H1 (cell line): Measurements from ENCODE around the gene CKLF. TPM values are rescaled to one million over a fixed set of nuclear protein-coding genes. Genes with fewer than 3 reads are reported as not detected.
A peak's percentile ranks its signal among the peaks of the same experiment; 100 is the strongest.

Source experiments
- CTCF ChIA-PET: fragments of 300-600 bp; sonication (Branson Sonifier 250); formaldehyde crosslinking; loops from one replicate; lab custom pipeline; 2021; ENCODE audit not compliant: partially characterized antibody; lab: Charles Lee
- POLR2A ChIA-PET: fragments of 300-600 bp; sonication (Branson Sonifier 250); formaldehyde crosslinking; loops from one replicate; lab custom pipeline; 2021; ENCODE audit warnings: inconsistent platforms; ENCODE audit not compliant: partially characterized antibody; lab: Charles Lee
- DNase-seq, 2 experiments: peaks; one replicate each; pipeline versions ENCODE4 v3.0.0 to v3.0.0-alpha.2; 2010 to 2022; ENCODE audit warnings: low spot score in 2 of 2, low read depth in 1 of 2, mixed read lengths in 1 of 2
- FAIRE-seq: peaks from 2 replicates; lab custom pipeline; 2011; peaks lifted over from hg19 to GRCh38; lab: Jason Lieb, UNC
- H2AFZ ChIP-seq: 2 replicates; pipeline ENCODE4 v1.8.1; 2012; ENCODE audit warnings: low read length, inconsistent platforms
- H2AK5ac ChIP-seq: 2 replicates; pipeline ENCODE4 v1.6.1; 2013; ENCODE audit warnings: low read depth, low read length
- H2BK120ac ChIP-seq: replicated peaks from 2 replicates; pipeline ENCODE3; 2013; ENCODE audit warnings: low read depth, low read length, inconsistent platforms
- H2BK12ac ChIP-seq: 2 replicates; pipeline ENCODE4 v1.6.1; 2013; ENCODE audit warnings: low read depth, low read length
- H2BK15ac ChIP-seq: 2 replicates; pipeline ENCODE4 v1.6.1; 2013; ENCODE audit warnings: low read length
- H2BK20ac ChIP-seq: 2 replicates; pipeline ENCODE4 v1.6.1; 2013; ENCODE audit warnings: low read length
- H2BK5ac ChIP-seq: 2 replicates; pipeline ENCODE4 v1.6.1; 2013; ENCODE audit warnings: low read depth, low read length
- H3K14ac ChIP-seq: 2 replicates; pipeline ENCODE4 v1.6.1; 2013; ENCODE audit warnings: inconsistent platforms; ENCODE audit not compliant: insufficient read length
- H3K18ac ChIP-seq: 2 replicates; pipeline ENCODE4 v1.6.1; 2013; ENCODE audit warnings: low read length; ENCODE audit errors: extremely low read depth
- H3K23ac ChIP-seq: 2 replicates; pipeline ENCODE4 v1.6.1; 2013; ENCODE audit warnings: inconsistent platforms; ENCODE audit not compliant: insufficient read length
- H3K23me2 ChIP-seq: 2 replicates; pipeline ENCODE4 v1.6.1; 2013; ENCODE audit warnings: low read depth, low read length
- H3K27ac ChIP-seq: 2 replicates; pipeline ENCODE4 v1.6.1; 2011; ENCODE audit warnings: low read depth, low read length, inconsistent platforms
- H3K27me3 ChIP-seq, 4 experiments: replicated peaks in 1 of 4; 1 replicate in 1 of 4; 2 replicates in 3 of 4; pipeline versions ENCODE4 v1.6.1 to v1.8.1; 2011 to 2013; ENCODE audit warnings: low read length in 3 of 4, mild to moderate bottlenecking in 3 of 4, inconsistent platforms in 2 of 4, mixed read lengths in 2 of 4, moderate library complexity in 1 of 4; ENCODE audit not compliant: control insufficient read depth in 3 of 4, insufficient read depth in 3 of 4; ENCODE audit errors: extremely low read depth in 1 of 4
- H3K36me3 ChIP-seq, 4 experiments: 2 replicates each; pipeline versions ENCODE4 v1.6.1 to v1.8.1; 2011 to 2013; ENCODE audit warnings: mild to moderate bottlenecking in 4 of 4, low read length in 3 of 4, moderate library complexity in 2 of 4, control low read depth in 1 of 4, inconsistent platforms in 1 of 4; ENCODE audit not compliant: insufficient read depth in 4 of 4, control insufficient read depth in 2 of 4
- H3K4ac ChIP-seq: replicated peaks from 2 replicates; pipeline ENCODE3; 2013; ENCODE audit warnings: low read length, low read depth, mixed read lengths, inconsistent platforms; ENCODE audit not compliant: insufficient read length
- H3K4me1 ChIP-seq, 4 experiments: replicated peaks in 1 of 4; 1 replicate in 1 of 4; 2 replicates in 3 of 4; pipeline versions ENCODE4 v1.6.1 to v1.8.1; 2011 to 2013; ENCODE audit warnings: low read length in 3 of 4, inconsistent platforms in 2 of 4, mixed read lengths in 1 of 4; ENCODE audit not compliant: insufficient read depth in 4 of 4, control insufficient read depth in 3 of 4
- H3K4me2 ChIP-seq, 2 experiments: 2 replicates each; pipeline versions ENCODE4 v1.6.1 to v1.8.1; 2011 to 2013; ENCODE audit warnings: low read depth in 2 of 2, low read length in 2 of 2, control low read depth in 1 of 2, inconsistent platforms in 1 of 2, mild to moderate bottlenecking in 1 of 2; ENCODE audit not compliant: insufficient read depth in 1 of 2
- H3K4me3 ChIP-seq, 4 experiments: fragments of 200-600, 300-600 bp in 1 of 4; sonication (generic), shearing (Covaris generic), sonication (Bioruptor Twin) in 1 of 4; 2 replicates each; pipeline versions ENCODE4 v1.5.1 to v1.8.1; 2011 to 2016; ENCODE audit warnings: low read length in 4 of 4, low read depth in 3 of 4, control low read depth in 2 of 4, inconsistent platforms in 2 of 4, mild to moderate bottlenecking in 2 of 4, mixed read lengths in 1 of 4, moderate library complexity in 1 of 4; ENCODE audit not compliant: insufficient read depth in 2 of 4; ENCODE audit errors: extremely low read depth in 1 of 4
- H3K56ac ChIP-seq: replicated peaks from 2 replicates; pipeline ENCODE3; 2013; ENCODE audit warnings: low read depth, mild to moderate bottlenecking, mixed read lengths, low read length, inconsistent platforms; ENCODE audit not compliant: insufficient read length
- H3K79me1 ChIP-seq: 2 replicates; pipeline ENCODE4 v1.6.1; 2013; ENCODE audit warnings: low read depth, low read length, control low read depth
- H3K79me2 ChIP-seq, 2 experiments: 2 replicates each; pipeline versions ENCODE4 v1.6.1 to v1.8.1; 2012 to 2013; ENCODE audit warnings: low read length in 2 of 2, mild to moderate bottlenecking in 2 of 2, inconsistent platforms in 1 of 2; ENCODE audit not compliant: insufficient read depth in 2 of 2, control insufficient read depth in 1 of 2
- H3K9ac ChIP-seq, 4 experiments: replicated peaks in 1 of 4; 1 replicate in 1 of 4; 2 replicates in 3 of 4; pipeline versions ENCODE4 v1.6.1 to v1.8.1; 2011 to 2013; ENCODE audit warnings: low read depth in 3 of 4, low read length in 3 of 4, control low read depth in 2 of 4, mild to moderate bottlenecking in 2 of 4, moderate library complexity in 2 of 4, inconsistent platforms in 1 of 4; ENCODE audit errors: extremely low read depth in 1 of 4
- H3K9me3 ChIP-seq, 2 experiments: 2 replicates each; pipeline versions ENCODE4 v1.6.1 to v1.8.1; 2012 to 2013; ENCODE audit warnings: mild to moderate bottlenecking in 2 of 2, moderate library complexity in 2 of 2, control low read depth in 1 of 2, inconsistent platforms in 1 of 2, low read depth in 1 of 2, low read length in 1 of 2, mixed read lengths in 1 of 2; ENCODE audit not compliant: insufficient read depth in 2 of 2
- H4K20me1 ChIP-seq, 2 experiments: replicated peaks in 1 of 2; 2 replicates each; pipeline versions ENCODE3 to v1.8.1; 2011 to 2013; ENCODE audit warnings: inconsistent platforms in 2 of 2, low read length in 2 of 2, mild to moderate bottlenecking in 1 of 2; ENCODE audit not compliant: insufficient read depth in 2 of 2, control insufficient read depth in 1 of 2
- H4K5ac ChIP-seq: 2 replicates; pipeline ENCODE4 v1.6.1; 2013; ENCODE audit warnings: low read length, low read depth, mixed read lengths, inconsistent platforms; ENCODE audit not compliant: insufficient read length
- H4K8ac ChIP-seq: 2 replicates; pipeline ENCODE4 v1.8.0; 2013; ENCODE audit warnings: mild to moderate bottlenecking, moderate library complexity, low read length, inconsistent platforms; ENCODE audit not compliant: insufficient read depth; ENCODE audit errors: extremely low read depth
- H4K91ac ChIP-seq: replicated peaks from 2 replicates; pipeline ENCODE3; 2013; ENCODE audit warnings: low read length, mixed read lengths, inconsistent platforms; ENCODE audit not compliant: insufficient read length
- BRCA1 ChIP-seq: IDR thresholded peaks from 2 replicates; pipeline ENCODE4 v1.6.1; 2012; ENCODE audit warnings: low read depth, low read length, improper control_type of control experiment
- CEBPB ChIP-seq: IDR thresholded peaks from 2 replicates; pipeline ENCODE4 v1.6.1; 2012; ENCODE audit warnings: low read depth, low read length
- CREB1 ChIP-seq: IDR thresholded peaks from 2 replicates; pipeline ENCODE4 v1.6.1; 2012; ENCODE audit warnings: inconsistent platforms
- GTF2F1 ChIP-seq: IDR thresholded peaks from 2 replicates; pipeline ENCODE4 v1.6.1; 2012; ENCODE audit warnings: low read depth, low read length, improper control_type of control experiment, borderline replicate concordance
- JUN ChIP-seq: IDR thresholded peaks from 2 replicates; pipeline ENCODE4 v1.6.1; 2011; ENCODE audit warnings: low read depth, mild to moderate bottlenecking, improper control_type of control experiment, low read length
- SP1 ChIP-seq: IDR thresholded peaks from 2 replicates; pipeline ENCODE4 v1.6.1; 2011; ENCODE audit warnings: low read depth, low read length
- SUZ12 ChIP-seq: fragments of 200-600 bp; sonication (generic); IDR thresholded peaks from 2 replicates; pipeline ENCODE4 v1.6.1; 2012; ENCODE audit warnings: mild to moderate bottlenecking, inconsistent platforms, low read length, moderate library complexity, mixed read lengths
- TAF1 ChIP-seq: IDR thresholded peaks from 2 replicates; pipeline ENCODE4 v1.6.1; 2011; ENCODE audit warnings: mild to moderate bottlenecking, low read depth, low read length
- WGBS, 2 experiments: shearing (Covaris generic) in 1 of 2; methylation state at CpG; one replicate each; pipeline versions ENCODE4 v1.1.6 to v1.1.7; 2013 to 2015; ENCODE audit warnings: low lambda C conversion rate in 2 of 2, mixed read lengths in 2 of 2, inconsistent platforms in 1 of 2, low coverage in 1 of 2, missing lambda C conversion rate in 1 of 2; ENCODE audit not compliant: insufficient replicate concordance in 2 of 2, insufficient coverage in 1 of 2, insufficient read length in 1 of 2; ENCODE audit errors: extremely low coverage in 1 of 2, missing lambda C conversion rate in 1 of 2; 5-methylcytosine and 5-hydroxymethylcytosine counted together
- long read RNA-seq, 2 experiments: library from RNA in 1 of 2; library from capped mRNA in 1 of 2; stranded (forward); transcript quantifications; one replicate each; pipeline ENCODE4 v2.0.0, GENCODE V29; 2021; ENCODE audit warnings: inconsistent platforms in 1 of 2
- polyA minus RNA-seq, 3 experiments: library from RNA; depleted of rRNA, polyadenylated mRNA; stranded (reverse); fragments of >200 nt; gene quantifications; 1 replicate in 2 of 3; 2 replicates in 1 of 3; pipeline ENCODE4 v1.2.3, GENCODE V29; 2011
- polyA plus RNA-seq, 7 experiments: library from polyadenylated mRNA; depleted of rRNA in 3 of 7; stranded (reverse) in 5 of 7; unstranded in 2 of 7; fragments of >200 nt in 5 of 7; fragments of 200-250 nt in 2 of 7; gene quantifications; 1 replicate in 5 of 7; 2 replicates in 1 of 7; 4 replicates in 1 of 7; pipeline versions ENCODE4 v1.2.1 to v1.2.3, GENCODE V29; 2011 to 2013; ENCODE audit warnings: missing spikeins in 2 of 7, mixed read lengths in 2 of 7
- total RNA-seq: library from RNA; stranded (reverse); fragmentation: NEBNext Ultra II Directional; extraction: Animal tissue kit (Norgen Biotek cat#: 25700); gene quantifications from 2 replicates; pipeline ENCODE4 v1.2.1, GENCODE V29; 2021

Gene CKLF, protein sequence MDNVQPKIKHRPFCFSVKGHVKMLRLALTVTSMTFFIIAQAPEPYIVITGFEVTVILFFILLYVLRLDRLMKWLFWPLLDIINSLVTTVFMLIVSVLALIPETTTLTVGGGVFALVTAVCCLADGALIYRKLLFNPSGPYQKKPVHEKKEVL
- total RNA-seq (18.9 and 21.1 TPM in 2 replicates), polyA plus RNA-seq (2011; rRNA removed) (61.2 and 63.5 TPM in 2 replicates), polyA minus RNA-seq (2011; rRNA and poly(A)+ RNA removed) (10.2 and 11.5 TPM in 2 replicates)
- 50.5 TPM for polyA plus RNA-seq (2011; cell fraction: cytosol; rRNA removed)
- polyA plus RNA-seq (2011; cell fraction: nucleus; rRNA removed), result 34.6 TPM
- polyA plus RNA-seq (2012, experiment 1 of 2), result 15.6 to 41.5 TPM (median 33.8 TPM) in 4 replicates
- 29.6 TPM for polyA plus RNA-seq (2012, experiment 2 of 2)
- 40.3 TPM for polyA plus RNA-seq (2013, experiment 1 of 2)
- polyA plus RNA-seq (2013, experiment 2 of 2), result 40.7 TPM
- 13.5 TPM for polyA minus RNA-seq (2011; cell fraction: cytosol; rRNA and poly(A)+ RNA removed)
- 9.7 TPM for polyA minus RNA-seq (2011; cell fraction: nucleus; rRNA and poly(A)+ RNA removed)
- long read RNA-seq, experiment 1, partial matches to known transcripts, result 0 of 8 reads
- long read RNA-seq, experiment 1, other reads (novel, unspliced or antisense), result 1 of 8 reads
- long read RNA-seq, experiment 2, partial matches to known transcripts, result 0 of 6 reads
- long read RNA-seq, experiment 2, other reads (novel, unspliced or antisense), result 2 of 6 reads

DNA sequence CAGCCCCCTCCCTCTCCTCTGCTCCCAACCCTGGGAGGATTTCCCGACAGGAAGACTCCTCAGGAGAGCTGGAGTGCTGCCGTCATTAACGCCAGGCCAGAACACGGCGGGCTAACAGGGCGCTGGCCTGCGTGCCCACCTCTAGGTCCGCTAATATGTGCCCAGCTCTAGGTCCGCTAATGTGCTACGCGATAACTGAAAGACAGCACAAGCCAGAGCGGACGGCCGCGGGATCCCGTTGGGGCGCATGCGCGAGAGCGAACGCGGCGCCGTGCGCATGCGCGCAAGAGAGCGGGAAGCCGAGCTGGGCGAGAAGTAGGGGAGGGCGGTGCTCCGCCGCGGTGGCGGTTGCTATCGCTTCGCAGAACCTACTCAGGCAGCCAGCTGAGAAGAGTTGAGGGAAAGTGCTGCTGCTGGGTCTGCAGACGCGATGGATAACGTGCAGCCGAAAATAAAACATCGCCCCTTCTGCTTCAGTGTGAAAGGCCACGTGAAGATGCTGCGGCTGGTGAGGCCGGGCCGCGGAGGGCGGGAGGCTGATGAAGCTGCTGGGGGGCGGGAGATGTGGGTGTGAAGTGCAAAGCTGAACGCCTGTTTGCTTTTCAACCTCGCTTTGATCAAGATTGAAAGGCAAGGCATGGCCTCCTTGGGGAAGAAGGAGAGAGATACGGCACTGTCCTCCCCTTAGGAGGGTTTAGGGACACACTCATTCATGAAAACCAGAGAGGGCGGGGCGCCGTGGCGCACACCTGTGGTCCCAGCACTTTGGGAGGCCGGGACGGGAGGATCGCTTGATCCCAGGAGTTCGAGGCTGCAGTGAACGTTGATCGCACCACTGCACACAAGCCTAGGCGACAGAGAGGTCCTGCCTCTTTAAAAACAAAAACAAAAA, at the start of gene CKLF:
TSS of gene CKLF (plus strand) at position 291 of the 892 bp plus-strand sequence. CDS start at position 431, 140 bp downstream.
- H2AFZ ChIP-seq, result peak within 1 kb of the TSS; percentile 93
- no peak within 1 kb of the TSS for H3K23ac ChIP-seq
- peaks cover 15% of the 10 kb centered on the region for H3K23me2 ChIP-seq
- no peak within 1 kb of the TSS for H2AK5ac ChIP-seq
- H3K4me2 ChIP-seq, result peak within 1 kb of the TSS; percentile 71 to 91
- H3K9me3 ChIP-seq, result peaks cover 0 to 4% of the 10 kb centered on the region in 2 experiments; a peak in 1 of 4 replicates
- peaks cover 0 to 12% (median 9%) of the 10 kb centered on the region in 4 experiments; a peak in 5 of 7 replicates for H3K4me1 ChIP-seq
- H3K56ac ChIP-seq, result no peak within 1 kb of the TSS
- peak within 1 kb of the TSS; percentile 32 for H4K5ac ChIP-seq
- H3K9ac ChIP-seq, result peak within 1 kb of the TSS in 3 of 4 experiments; percentile 34 to 76 (median 56); a peak in 5 of 7 replicates
- H3K18ac ChIP-seq, result peak within 1 kb of the TSS; percentile 95
- ChIA-PET POLR2A (interaction anchor here (0.7 to 2.4 kb wide), 9 partner anchors 10 to 151 kb away, joined by 3 to 6 read pairs (median 4); partner anchors contain the start of gene CMTM2), CTCF (interaction anchor here (0.8 to 4.2 kb wide), 11 partner anchors 9 to 146 kb away, joined by 3 to 22 read pairs (median 4); partner anchors contain the start of gene CMTM1)
- no peaks in the 10 kb centered on the region for H3K36me3 ChIP-seq
- no peak for FAIRE-seq
- H4K20me1 ChIP-seq, result no peaks in the 10 kb centered on the region
- peak within 1 kb of the TSS; percentile 93; the same call in 1 of the 2 replicates for H2BK20ac ChIP-seq
- no peak within 1 kb of the TSS; the same call in 1 of the 2 replicates for H2BK5ac ChIP-seq
- peak within 1 kb of the TSS; percentile 64; the same call in 1 of the 2 replicates for H4K8ac ChIP-seq
- peak within 1 kb of the TSS; percentile 32 to 59 (median 41) for H3K4me3 ChIP-seq
- H2BK15ac ChIP-seq, result peak within 1 kb of the TSS; percentile 83; the same call in 1 of the 2 replicates
- no peak within 1 kb of the TSS for H3K14ac ChIP-seq
- peak; percentile 73 to 95 for DNase-seq
- H2BK12ac ChIP-seq, result peak within 1 kb of the TSS; percentile 95
- H3K79me2 ChIP-seq, result no peaks in the 10 kb centered on the region
- H3K4ac ChIP-seq, result peak within 1 kb of the TSS; percentile 81
- no peaks in the 10 kb centered on the region; the same call in 1 of the 2 replicates for H3K79me1 ChIP-seq
- H4K91ac ChIP-seq, result peak within 1 kb of the TSS; percentile 91
- 28% methylated on average over 60 of the region's 63 CpGs; no CpG with 5 or more reads in 1 of the 2 experiments for WGBS, 2 experiments
- no peak within 1 kb of the TSS for H2BK120ac ChIP-seq
- peak within 1 kb of the TSS; percentile 33; the same call in 1 of the 2 replicates for H3K27ac ChIP-seq
- H3K27me3 ChIP-seq, result peaks cover 0 to 21% (median 12%) of the 10 kb centered on the region in 4 experiments; a peak in 6 of 7 replicates
- TF ChIP-seq JUN, result no peak
- peak; percentile 64; the same call in 1 of the 2 replicates for TF ChIP-seq BRCA1
- TF ChIP-seq SP1, result no peak
- 0 out of 2 replicates have a peak, but pooled peaks have one; percentile 38 for TF ChIP-seq GTF2F1
- peak; percentile 50; the same call in 1 of the 2 replicates for TF ChIP-seq CREB1
- no peak for TF ChIP-seq SUZ12
- TF ChIP-seq TAF1, result peak; percentile 66; the same call in 1 of the 2 replicates
- TF ChIP-seq CEBPB, result no peak
